ENCODE data around the gene RGS6.

Gene RGS6

GRCh38 chr14:72597252-72598233 is 665.3 kb downstream of the RGS6 start:
- DNase-seq, result no peak

- DNase-seq, result no peak
Observed at GRCh38 chr14:72598306-72598705, 666.1 kb downstream of the RGS6 start.

- DNase-seq, result peak; percentile 67
Observed at GRCh38 chr14:72599579-72600470, 667.6 kb downstream of the RGS6 start.

GRCh38 chr14:72600551-72601330 is 668.5 kb downstream of the RGS6 start:
- DNase-seq, result no peak

GRCh38 chr14:72603639-72604038 is 671.4 kb downstream of the RGS6 start:
- DNase-seq, result no peak

- no peak for DNase-seq
Observed at GRCh38 chr14:72604133-72604532, 671.9 kb downstream of the RGS6 start.

GRCh38 chr14:72605096-72605920 is 673.1 kb downstream of the RGS6 start:
- no peak for DNase-seq

- DNase-seq, result no peak
Observed at GRCh38 chr14:72605921-72606220, 673.6 kb downstream of the RGS6 start.

- DNase-seq, result no peak
Observed at GRCh38 chr14:72606879-72607278, 674.6 kb downstream of the RGS6 start.

- DNase-seq, result no peak
Observed at GRCh38 chr14:72607386-72608130, 675.3 kb downstream of the RGS6 start.

- DNase-seq, result no peak
Observed at GRCh38 chr14:72608391-72609204, 676.4 kb downstream of the RGS6 start.

- DNase-seq, result no peak
Observed at GRCh38 chr14:72609205-72609916, 677.1 kb downstream of the RGS6 start.

GRCh38 chr14:72610096-72610830 is 678.0 kb downstream of the RGS6 start:
- DNase-seq, result no peak

GRCh38 chr14:72610831-72611200 is 678.6 kb downstream of the RGS6 start:
- no peak for DNase-seq

- DNase-seq, result no peak
Observed at GRCh38 chr14:72611506-72611905, 679.3 kb downstream of the RGS6 start.

GRCh38 chr14:72612041-72612440 is 679.8 kb downstream of the RGS6 start:
- DNase-seq, result no peak

GRCh38 chr14:72613231-72613974 is 681.2 kb downstream of the RGS6 start:
- peak; percentile 5 for DNase-seq

- no peak for DNase-seq
Observed at GRCh38 chr14:72613975-72614319, 681.7 kb downstream of the RGS6 start.

All from hematopoietic multipotent progenitor cell treated with erythropoietin and hydrocortisone succinate and interleukin-3 and kit ligand, for 8 days (in vitro differentiated cells).